Measurements from ENCODE around the gene ASCL5.

DNA sequence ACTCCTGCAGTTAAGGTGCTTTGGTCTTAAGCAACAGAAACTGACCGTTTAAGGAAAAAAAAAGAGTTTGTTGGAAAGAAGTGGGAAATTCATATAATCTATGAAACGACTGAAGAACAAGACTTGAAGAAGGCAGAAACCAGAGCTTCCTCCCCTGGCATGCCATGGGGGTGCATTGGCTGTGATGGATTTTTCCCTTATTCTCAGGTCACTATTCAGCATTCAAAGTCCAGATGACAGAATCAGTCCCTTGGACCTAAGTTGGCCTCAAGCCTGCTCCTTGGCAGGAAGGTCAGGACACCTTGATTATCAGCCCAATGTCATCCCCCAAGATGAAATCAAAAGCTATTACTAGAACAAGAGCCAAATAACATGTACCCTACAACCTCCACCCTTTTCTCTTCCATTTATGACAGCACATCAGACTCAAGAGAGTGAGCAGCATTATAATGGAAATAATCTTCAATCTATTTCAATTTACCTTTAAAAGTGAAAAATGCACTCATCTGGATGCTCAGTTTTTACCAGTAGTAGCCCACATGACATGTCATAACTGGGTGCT is 43.1 kb upstream of the ASCL5 start:
- no peak for TF ChIP-seq CTCF (IDR thresholded peaks at IDR 0.05; ENCODE audit: low read depth, low read length, poor library complexity, severe bottlenecking)
- no peak for TF ChIP-seq EZH2phosphoT487 (IDR thresholded peaks at IDR 0.05; ENCODE audit: borderline replicate concordance, low read length)
